ENCODE data around the gene MRTFA. TPM values are rescaled to one million over a fixed set of nuclear protein-coding genes. Genes with fewer than 3 reads are reported as not detected.

Gene MRTFA
- total RNA-seq, 1 donor from 2014 or later: 68.4 TPM

GRCh38 chr22:40415531-40416266 lies 220.8 kb downstream of the MRTFA start:
- Mint-ChIP-seq H3K4me3 (ENCODE audit: unreplicated experiment) (peak overlapping the region; percentile 66), H3K9me3 (ENCODE audit: unreplicated experiment) (no peaks in the 10 kb centered on the region), H3K36me3 (ENCODE audit: low read depth, unreplicated experiment) (peaks cover 42% of the 10 kb centered on the region), H3K4me1 (ENCODE audit: unreplicated experiment) (peaks cover 21% of the 10 kb centered on the region), H3K27me3 (ENCODE audit: unreplicated experiment) (peaks cover 22% of the 10 kb centered on the region), H3K27ac (ENCODE audit: unreplicated experiment) (peak overlapping the region; percentile 68)
- TF ChIP-seq CTCF (IDR thresholded peaks at IDR 0.05; ENCODE audit: unreplicated experiment): no peak
- no peak for DNase-seq (ENCODE audit: low spot score)

- H3K4me1 Mint-ChIP-seq (ENCODE audit: unreplicated experiment): peaks cover 21% of the 10 kb centered on the region
- no peak for DNase-seq (ENCODE audit: low spot score)
- H3K27me3 Mint-ChIP-seq (ENCODE audit: unreplicated experiment): peaks cover 23% of the 10 kb centered on the region
- peak overlapping the region; percentile 68 for H3K27ac Mint-ChIP-seq (ENCODE audit: unreplicated experiment)
- TF ChIP-seq CTCF (IDR thresholded peaks at IDR 0.05; ENCODE audit: unreplicated experiment): no peak
- H3K4me3 Mint-ChIP-seq (ENCODE audit: unreplicated experiment): peak overlapping the region; percentile 66
- H3K36me3 Mint-ChIP-seq (ENCODE audit: low read depth, unreplicated experiment): peaks cover 45% of the 10 kb centered on the region
- no peaks in the 10 kb centered on the region for H3K9me3 Mint-ChIP-seq (ENCODE audit: unreplicated experiment)
These were observed 221.5 kb downstream of the MRTFA start for GRCh38 chr22:40414838-40415505.

- Mint-ChIP-seq H3K27ac (ENCODE audit: unreplicated experiment) (peak overlapping the region; percentile 20), H3K9me3 (ENCODE audit: unreplicated experiment) (no peaks in the 10 kb centered on the region), H3K36me3 (ENCODE audit: low read depth, unreplicated experiment) (peaks cover 38% of the 10 kb centered on the region), H3K4me1 (ENCODE audit: unreplicated experiment) (peaks cover 21% of the 10 kb centered on the region), H3K4me3 (ENCODE audit: unreplicated experiment) (peak overlapping the region; percentile 47), H3K27me3 (ENCODE audit: unreplicated experiment) (peaks cover 23% of the 10 kb centered on the region)
- no peak for DNase-seq (ENCODE audit: low spot score)
- TF ChIP-seq CTCF (IDR thresholded peaks at IDR 0.05; ENCODE audit: unreplicated experiment): no peak
These were observed 222.2 kb downstream of the MRTFA start for GRCh38 chr22:40414311-40414710.

GRCh38 chr22:40413873-40414272 lies 222.6 kb downstream of the MRTFA start:
- peaks cover 21% of the 10 kb centered on the region for H3K4me1 Mint-ChIP-seq (ENCODE audit: unreplicated experiment)
- DNase-seq (ENCODE audit: low spot score): no peak

More at GRCh38 chr22:40413873-40414272, 222.6 kb downstream of the MRTFA start:
- Mint-ChIP-seq H3K27ac (ENCODE audit: unreplicated experiment) (no peak overlapping the region), H3K4me3 (ENCODE audit: unreplicated experiment) (no peak overlapping the region), H3K36me3 (ENCODE audit: low read depth, unreplicated experiment) (peaks cover 38% of the 10 kb centered on the region), H3K9me3 (ENCODE audit: unreplicated experiment) (no peaks in the 10 kb centered on the region), H3K27me3 (ENCODE audit: unreplicated experiment) (peaks cover 23% of the 10 kb centered on the region)
- TF ChIP-seq CTCF (IDR thresholded peaks at IDR 0.05; ENCODE audit: unreplicated experiment): no peak
